Hepatocyte (in vitro differentiated cells): ENCODE measurements around the gene OR8H2. TPM values are rescaled to one million over a fixed set of nuclear protein-coding genes. Genes with fewer than 3 reads are reported as not detected.
"Not testable (repeated sequence)": the region's sequence is repeated elsewhere in the genome, so short reads cannot be mapped to it uniquely, and the experiment has no call there.

ENCODE experiments used
- DNase-seq: peaks from one replicate; pipeline ENCODE4 v3.0.0-alpha.2; 2016; ENCODE audit warnings: low spot score
- H2AFZ ChIP-seq: fragments of 200-600 bp; sonication (generic); 2 replicates; pipeline ENCODE4 v1.6.0; 2016; ENCODE audit warnings: antibody characterized with exemption, mild to moderate bottlenecking
- H3K27ac ChIP-seq: fragments of 200-600 bp; sonication (generic); 2 replicates; pipeline ENCODE4 v1.5.1; 2016; ENCODE audit warnings: mild to moderate bottlenecking
- H3K27me3 ChIP-seq: fragments of 200-600 bp; sonication (generic); 2 replicates; pipeline ENCODE4 v1.6.1; 2016
- H3K36me3 ChIP-seq: fragments of 200-600 bp; sonication (generic); replicated peaks from 2 replicates; pipeline ENCODE4 v1.5.1; 2016; ENCODE audit warnings: low read depth; ENCODE audit not compliant: insufficient read depth
- H3K4me1 ChIP-seq: fragments of 200-600 bp; sonication (generic); 2 replicates; pipeline ENCODE4 v1.5.1; 2016; ENCODE audit warnings: mild to moderate bottlenecking, moderate library complexity; ENCODE audit not compliant: insufficient read depth
- H3K4me2 ChIP-seq: fragments of 200-600 bp; sonication (generic); 2 replicates; pipeline ENCODE4 v1.6.0; 2016
- H3K4me3 ChIP-seq: fragments of 200-600 bp; sonication (generic); 2 replicates; pipeline ENCODE4 v1.5.1; 2016; ENCODE audit warnings: mild to moderate bottlenecking
- H3K79me2 ChIP-seq: fragments of 200-600 bp; sonication (generic); 2 replicates; pipeline ENCODE4 v1.6.0; 2017; ENCODE audit warnings: mild to moderate bottlenecking
- H3K9me2 ChIP-seq: fragments of 200-600 bp; sonication (generic); replicated peaks from 2 replicates; pipeline ENCODE4 v1.6.0; 2017; ENCODE audit warnings: mild to moderate bottlenecking; ENCODE audit not compliant: insufficient read depth
- H3K9me3 ChIP-seq: fragments of 200-600 bp; sonication (generic); 2 replicates; pipeline ENCODE4 v1.5.1; 2016; ENCODE audit warnings: low read depth, mild to moderate bottlenecking
- H4K20me1 ChIP-seq: fragments of 200-600 bp; sonication (generic); 2 replicates; pipeline ENCODE4 v1.6.0; 2016; ENCODE audit warnings: mild to moderate bottlenecking; ENCODE audit not compliant: insufficient read depth, poor library complexity, severe bottlenecking
- EZH2 ChIP-seq: fragments of 200-600 bp; sonication (generic); IDR thresholded peaks from 2 replicates; pipeline ENCODE4 v1.6.1; 2016; ENCODE audit warnings: antibody characterized with exemption, mild to moderate bottlenecking, borderline replicate concordance
- EZH2phosphoT487 ChIP-seq: fragments of 200-600 bp; sonication (generic); IDR thresholded peaks from one replicate; pipeline ENCODE4 v1.6.1; 2018; ENCODE audit warnings: antibody characterized with exemption, mild to moderate bottlenecking, low read depth, moderate library complexity; ENCODE audit not compliant: unreplicated experiment, severe bottlenecking
- WGBS: methylation state at CpG from one replicate; pipeline ENCODE4 v1.1.6; 2016; ENCODE audit warnings: low lambda C conversion rate; ENCODE audit errors: missing lambda C conversion rate; 5-methylcytosine and 5-hydroxymethylcytosine counted together
- polyA plus RNA-seq: library from polyadenylated mRNA; unstranded; fragments of >200 nt; fragmentation: Nextera tagmentation; extraction: Ambion mirVana; gene quantifications from 2 replicates; pipeline ENCODE4 v1.2.1, GENCODE V29; 2016
- total RNA-seq: library from RNA; depleted of rRNA; stranded (reverse); fragments of >200 nt; gene quantifications from 2 replicates; pipeline ENCODE4 v1.2.3, GENCODE V29; 2014
- TF ChIP-seq, protein P1 (sequence below): fragments of 200-600 bp; sonication (generic); IDR thresholded peaks from 2 replicates; pipeline ENCODE4 v1.5.1; 2016; ENCODE audit warnings: antibody characterized with exemption, mild to moderate bottlenecking; ENCODE audit not compliant: poor library complexity

OR8H2 gene
- total and polyA plus RNA-seq, 2 experiments from 2014 or later: not detected

DNA sequence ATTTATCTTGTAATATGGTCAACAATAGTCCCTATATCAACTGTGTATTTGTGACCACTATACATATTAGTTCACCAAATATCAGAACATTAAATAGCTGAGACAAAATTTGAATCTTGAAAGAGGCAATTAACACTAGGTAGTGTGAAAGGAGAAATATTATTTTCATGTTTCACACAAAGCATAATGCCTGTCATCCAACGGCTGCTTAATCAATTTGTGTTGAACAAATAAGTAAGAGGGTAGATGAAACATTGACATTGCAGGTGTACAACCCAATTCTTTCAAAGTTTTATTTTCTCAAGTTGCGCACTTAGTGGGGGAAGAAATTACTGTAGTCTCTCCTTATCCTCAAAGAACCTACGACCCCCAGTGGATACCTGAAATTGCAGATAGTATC is 13.8 kb upstream of the OR8H2 start:
- no peaks in the 10 kb centered on the region for H3K36me3 ChIP-seq
- peaks cover 4% of the 10 kb centered on the region for H3K9me2 ChIP-seq
- no peaks in the 10 kb centered on the region for H3K27me3 ChIP-seq
- no peaks in the 10 kb centered on the region for H3K4me1 ChIP-seq
- no peak overlapping the region for H3K27ac ChIP-seq
- WGBS: 93% methylated on average over 3 of the region's 3 CpGs
- TF ChIP-seq EZH2phosphoT487 (no peak), EZH2 (no peak)
- TF ChIP-seq, protein P1, sequence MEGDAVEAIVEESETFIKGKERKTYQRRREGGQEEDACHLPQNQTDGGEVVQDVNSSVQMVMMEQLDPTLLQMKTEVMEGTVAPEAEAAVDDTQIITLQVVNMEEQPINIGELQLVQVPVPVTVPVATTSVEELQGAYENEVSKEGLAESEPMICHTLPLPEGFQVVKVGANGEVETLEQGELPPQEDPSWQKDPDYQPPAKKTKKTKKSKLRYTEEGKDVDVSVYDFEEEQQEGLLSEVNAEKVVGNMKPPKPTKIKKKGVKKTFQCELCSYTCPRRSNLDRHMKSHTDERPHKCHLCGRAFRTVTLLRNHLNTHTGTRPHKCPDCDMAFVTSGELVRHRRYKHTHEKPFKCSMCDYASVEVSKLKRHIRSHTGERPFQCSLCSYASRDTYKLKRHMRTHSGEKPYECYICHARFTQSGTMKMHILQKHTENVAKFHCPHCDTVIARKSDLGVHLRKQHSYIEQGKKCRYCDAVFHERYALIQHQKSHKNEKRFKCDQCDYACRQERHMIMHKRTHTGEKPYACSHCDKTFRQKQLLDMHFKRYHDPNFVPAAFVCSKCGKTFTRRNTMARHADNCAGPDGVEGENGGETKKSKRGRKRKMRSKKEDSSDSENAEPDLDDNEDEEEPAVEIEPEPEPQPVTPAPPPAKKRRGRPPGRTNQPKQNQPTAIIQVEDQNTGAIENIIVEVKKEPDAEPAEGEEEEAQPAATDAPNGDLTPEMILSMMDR: no peak
- H3K79me2 ChIP-seq: no peaks in the 10 kb centered on the region
- no peak overlapping the region for H2AFZ ChIP-seq
- no peak overlapping the region for H3K4me2 ChIP-seq
- no peak for DNase-seq
- no peaks in the 10 kb centered on the region for H4K20me1 ChIP-seq
- H3K4me3 ChIP-seq: no peak overlapping the region
- no peaks in the 10 kb centered on the region for H3K9me3 ChIP-seq

- no peaks in the 10 kb centered on the region for H3K79me2 ChIP-seq
- H3K9me2 ChIP-seq: peaks cover 4% of the 10 kb centered on the region
- no peak for DNase-seq
- no peaks in the 10 kb centered on the region for H3K27me3 ChIP-seq
- WGBS: 64% methylated on average over 3 of the region's 3 CpGs
- no peak within 1 kb of the TSS for H3K27ac ChIP-seq
- H3K4me2 ChIP-seq: no peak within 1 kb of the TSS
- no peaks in the 10 kb centered on the region for H3K9me3 ChIP-seq
- H3K4me1 ChIP-seq: no peaks in the 10 kb centered on the region
- no peaks in the 10 kb centered on the region for H4K20me1 ChIP-seq
- no peak within 1 kb of the TSS for H2AFZ ChIP-seq
- H3K36me3 ChIP-seq: no peaks in the 10 kb centered on the region
- TF ChIP-seq EZH2phosphoT487 (no peak), EZH2 (no peak)
- TF ChIP-seq, protein P1: no peak
- no peak within 1 kb of the TSS for H3K4me3 ChIP-seq
Measured at GRCh38 chr11:56093008-56093407, 10.5 kb upstream of the OR8H2 start, which contains the start of gene OR8I2. Gene OR8I2 (plus strand): TSS chr11:56093308. CDS start chr11:56093308, 0 bp downstream.

- H3K27ac ChIP-seq: no peak within 1 kb of the TSS
- no peaks in the 10 kb centered on the region for H3K27me3 ChIP-seq
- WGBS: 83% methylated on average over 6 of the region's 6 CpGs
- H3K79me2 ChIP-seq: no peaks in the 10 kb centered on the region
- H3K4me1 ChIP-seq: no peaks in the 10 kb centered on the region
- H4K20me1 ChIP-seq: no peaks in the 10 kb centered on the region
- H2AFZ ChIP-seq: no peak within 1 kb of the TSS
- H3K9me2 ChIP-seq: no peaks in the 10 kb centered on the region
- no peaks in the 10 kb centered on the region for H3K9me3 ChIP-seq
- no peak for DNase-seq
- H3K36me3 ChIP-seq: no peaks in the 10 kb centered on the region
- H3K4me3 ChIP-seq: no peak within 1 kb of the TSS
- H3K4me2 ChIP-seq: no peak within 1 kb of the TSS
- no peak for TF ChIP-seq EZH2
- TF ChIP-seq EZH2phosphoT487: no peak
- TF ChIP-seq, protein P1: no peak
Measured at GRCh38 chr11:56122073-56122472, 18.6 kb downstream of the OR8H2 start, which contains the start of gene OR8H3. Gene OR8H3 (plus strand): TSS chr11:56122373. CDS start chr11:56122373, 0 bp downstream.

DNA sequence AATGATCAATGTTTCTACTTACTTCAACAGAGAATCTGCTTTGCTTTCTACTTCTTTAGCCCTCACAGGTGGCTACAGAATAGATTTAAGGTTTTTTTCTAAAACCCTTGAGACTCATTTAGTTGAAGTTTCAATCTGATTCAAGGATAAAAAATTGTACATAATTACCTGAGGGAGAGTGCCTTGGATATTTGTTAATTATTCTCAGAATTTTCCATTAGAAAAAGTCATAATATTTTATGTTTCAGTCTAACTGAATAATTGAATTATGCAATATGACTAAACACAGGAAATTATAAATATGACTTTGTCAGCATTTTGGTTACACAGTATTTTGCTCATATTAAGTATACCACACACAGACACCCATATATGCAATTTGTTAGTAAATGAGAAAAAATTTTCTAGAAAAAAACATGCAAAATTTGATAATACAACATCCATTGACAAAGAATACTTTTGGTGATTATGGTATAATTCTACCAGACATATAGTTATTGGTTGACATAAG is 36.7 kb downstream of the OR8H2 start, which contains the start of gene OR8J3:
Gene OR8J3, minus strand, starts transcription at position 51 of the 511 bp plus-strand sequence. CDS start 2,483 bp downstream, outside the sequence.
- no peak for DNase-seq
- H3K27me3 ChIP-seq: no peaks in the 10 kb centered on the region
- H3K9me2 ChIP-seq: no peaks in the 10 kb centered on the region
- TF ChIP-seq, protein P1: no peak
- TF ChIP-seq EZH2phosphoT487 (no peak), EZH2 (no peak)
- no peak within 1 kb of the TSS for H3K4me2 ChIP-seq
- H3K36me3 ChIP-seq: no peaks in the 10 kb centered on the region
- H2AFZ ChIP-seq: no peak within 1 kb of the TSS
- H3K4me1 ChIP-seq: no peaks in the 10 kb centered on the region
- H3K9me3 ChIP-seq: no peaks in the 10 kb centered on the region
- no peak within 1 kb of the TSS for H3K4me3 ChIP-seq
- H4K20me1 ChIP-seq: no peaks in the 10 kb centered on the region
- no peak within 1 kb of the TSS for H3K27ac ChIP-seq
- H3K79me2 ChIP-seq: no peaks in the 10 kb centered on the region

- 92% methylated on average over 6 of the region's 30 CpGs for WGBS
- DNase-seq, H3K4me3 ChIP-seq: not testable (repeated sequence)
Measured at GRCh38 chr11:56143681-56144080, 40.2 kb downstream of the OR8H2 start.

More at GRCh38 chr11:56143681-56144080, 40.2 kb downstream of the OR8H2 start:
- H3K9me3 ChIP-seq, H3K4me1 ChIP-seq, H3K79me2 ChIP-seq, H3K27ac ChIP-seq, H3K4me2 ChIP-seq, H3K36me3 ChIP-seq, H2AFZ ChIP-seq, H3K27me3 ChIP-seq, H3K9me2 ChIP-seq, H4K20me1 ChIP-seq: not testable (repeated sequence)
